Activated CD4-positive, alpha-beta memory T cell treated with anti-CD3 and anti-CD28 coated beads, Interleukin-2, amount 10 ng/mL, durations not matched to agents 7 days and 5 days (primary cell): Measurements from ENCODE around the gene OR6A2. TPM values are rescaled to one million over a fixed set of nuclear protein-coding genes. Genes with fewer than 3 reads are reported as not detected.

Source experiments
- CTCF ChIA-PET: fragments of 350-600 bp; sonication (Branson Sonifier 250); formaldehyde crosslinking; loops from one replicate; lab custom pipeline; 2021; ENCODE audit warnings: antibody characterized with exemption, inconsistent platforms; lab: Charles Lee
- POLR2A ChIA-PET: fragments of 350-600 bp; sonication (Branson Sonifier 250); formaldehyde crosslinking; loops from one replicate; lab custom pipeline; 2021; ENCODE audit warnings: antibody characterized with exemption; lab: Charles Lee
- DNase-seq: peaks from one replicate; pipeline ENCODE4 v3.0.0-alpha.2; 2020
- H3K27ac Mint-ChIP-seq: one replicate; pipeline ENCODE4 v1.8.0; 2021; ENCODE audit warnings: mild to moderate bottlenecking, mixed read lengths
- H3K27me3 Mint-ChIP-seq: one replicate; pipeline ENCODE4 v1.8.0; 2021; ENCODE audit warnings: mixed read lengths
- H3K36me3 Mint-ChIP-seq: one replicate; pipeline ENCODE4 v1.8.0; 2021; ENCODE audit warnings: low read depth, mixed read lengths
- H3K4me1 Mint-ChIP-seq: one replicate; pipeline ENCODE4 v1.8.0; 2021; ENCODE audit warnings: mixed read lengths
- H3K4me3 Mint-ChIP-seq: one replicate; pipeline ENCODE4 v1.8.0; 2021; ENCODE audit warnings: mild to moderate bottlenecking, mixed read lengths
- H3K9me3 Mint-ChIP-seq: one replicate; pipeline ENCODE4 v1.8.0; 2021; ENCODE audit warnings: mixed read lengths
- total RNA-seq, 2 experiments: library from RNA; stranded (reverse); gene quantifications; one replicate each; pipeline ENCODE4 v1.2.3, GENCODE V29; 2021

The OR6A2 gene
- total RNA-seq, result not detected

GRCh38 chr11:6799402-6799801 lies at the start of gene OR6A2:
Gene OR6A2 (minus strand): TSS chr11:6799689. CDS start chr11:6795708, 3,981 bp downstream.
- Mint-ChIP-seq H3K27me3 (peaks cover 4% of the 10 kb centered on the region), H3K36me3 (no peaks in the 10 kb centered on the region), H3K4me3 (no peak within 1 kb of the TSS), H3K4me1 (no peaks in the 10 kb centered on the region), H3K27ac (no peak within 1 kb of the TSS), H3K9me3 (no peaks in the 10 kb centered on the region)
- CTCF ChIA-PET, result interaction anchor here (1.0 kb wide), 1 partner anchor 13 kb away, joined by 3 read pairs; no protein-coding TSS in a partner anchor
- DNase-seq, result no peak
- POLR2A ChIA-PET, result no interaction called here

GRCh38 chr11:6845383-6845782 lies 45.9 kb upstream of the OR6A2 start, which contains the start of gene OR10A5:
Gene OR10A5 (plus strand): TSS chr11:6845683. CDS start chr11:6845683, 0 bp downstream.
- DNase-seq, result no peak
- peaks cover 7% of the 10 kb centered on the region for H3K4me1 Mint-ChIP-seq
- H3K4me3 Mint-ChIP-seq, result no peak within 1 kb of the TSS
- no peak within 1 kb of the TSS for H3K27ac Mint-ChIP-seq
- no peaks in the 10 kb centered on the region for H3K36me3 Mint-ChIP-seq
- peaks cover 2% of the 10 kb centered on the region for H3K9me3 Mint-ChIP-seq
- ChIA-PET POLR2A (no interaction called here), CTCF (no interaction called here)
- peaks cover 12% of the 10 kb centered on the region for H3K27me3 Mint-ChIP-seq

- peaks cover 15% of the 10 kb centered on the region for H3K27me3 Mint-ChIP-seq
- peaks cover 7% of the 10 kb centered on the region for H3K4me1 Mint-ChIP-seq
- ChIA-PET CTCF (no interaction called here), POLR2A (no interaction called here)
- DNase-seq, result no peak
- no peak overlapping the region for H3K27ac Mint-ChIP-seq
- H3K36me3 Mint-ChIP-seq, result no peaks in the 10 kb centered on the region
- H3K9me3 Mint-ChIP-seq, result no peaks in the 10 kb centered on the region
- H3K4me3 Mint-ChIP-seq, result no peak overlapping the region
Observed at GRCh38 chr11:6844356-6844755, 44.9 kb upstream of the OR6A2 start.

- DNase-seq, result no peak
- no peaks in the 10 kb centered on the region for H3K9me3 Mint-ChIP-seq
- H3K27me3 Mint-ChIP-seq, result peaks cover 15% of the 10 kb centered on the region
- POLR2A ChIA-PET, result no interaction called here
- no peak overlapping the region for H3K27ac Mint-ChIP-seq
- no peak overlapping the region for H3K4me3 Mint-ChIP-seq
- peaks cover 7% of the 10 kb centered on the region for H3K4me1 Mint-ChIP-seq
- no peaks in the 10 kb centered on the region for H3K36me3 Mint-ChIP-seq
- CTCF ChIA-PET, result interaction anchor here (1.0 kb wide), 1 partner anchor 31 kb away, joined by 3 read pairs; no protein-coding TSS in a partner anchor
Observed at GRCh38 chr11:6843670-6844069, 44.2 kb upstream of the OR6A2 start.

- H3K9me3 Mint-ChIP-seq, result no peaks in the 10 kb centered on the region
- H3K4me1 Mint-ChIP-seq, result peaks cover 7% of the 10 kb centered on the region
- H3K27me3 Mint-ChIP-seq, result peaks cover 18% of the 10 kb centered on the region
- DNase-seq, result no peak
- ChIA-PET CTCF (interaction anchor here (0.7 to 1.0 kb wide), 2 partner anchors 29 to 86 kb away, joined by 4 read pairs; no protein-coding TSS in a partner anchor), POLR2A (no interaction called here)
- H3K27ac Mint-ChIP-seq, result no peak overlapping the region
- H3K36me3 Mint-ChIP-seq, result no peaks in the 10 kb centered on the region
- no peak overlapping the region for H3K4me3 Mint-ChIP-seq
Observed at GRCh38 chr11:6841694-6842093, 42.2 kb upstream of the OR6A2 start.

GRCh38 chr11:6834021-6834420 lies 34.5 kb upstream of the OR6A2 start:
- peaks cover 4% of the 10 kb centered on the region for H3K27me3 Mint-ChIP-seq
- no peaks in the 10 kb centered on the region for H3K4me1 Mint-ChIP-seq
- no peaks in the 10 kb centered on the region for H3K36me3 Mint-ChIP-seq
- ChIA-PET CTCF (interaction anchor here (1.9 kb wide), 1 partner anchor 22 kb away, joined by 6 read pairs; no protein-coding TSS in a partner anchor), POLR2A (no interaction called here)
- H3K27ac Mint-ChIP-seq, result no peak overlapping the region
- H3K9me3 Mint-ChIP-seq, result no peaks in the 10 kb centered on the region
- H3K4me3 Mint-ChIP-seq, result no peak overlapping the region
- DNase-seq, result no peak

- H3K4me1 Mint-ChIP-seq, result no peaks in the 10 kb centered on the region
- H3K27me3 Mint-ChIP-seq, result peaks cover 4% of the 10 kb centered on the region
- no peak overlapping the region for H3K4me3 Mint-ChIP-seq
- ChIA-PET CTCF (interaction anchor here (1.9 kb wide), 1 partner anchor 21 kb away, joined by 6 read pairs; no protein-coding TSS in a partner anchor), POLR2A (no interaction called here)
- H3K9me3 Mint-ChIP-seq, result no peaks in the 10 kb centered on the region
- no peak for DNase-seq
- H3K36me3 Mint-ChIP-seq, result no peaks in the 10 kb centered on the region
- no peak overlapping the region for H3K27ac Mint-ChIP-seq
Observed at GRCh38 chr11:6833356-6833755, 33.9 kb upstream of the OR6A2 start.

- H3K4me3 Mint-ChIP-seq, result no peak overlapping the region
- H3K4me1 Mint-ChIP-seq, result no peaks in the 10 kb centered on the region
- DNase-seq, result no peak
- H3K27me3 Mint-ChIP-seq, result no peaks in the 10 kb centered on the region
- no peaks in the 10 kb centered on the region for H3K36me3 Mint-ChIP-seq
- ChIA-PET CTCF (no interaction called here), POLR2A (no interaction called here)
- no peaks in the 10 kb centered on the region for H3K9me3 Mint-ChIP-seq
- no peak overlapping the region for H3K27ac Mint-ChIP-seq
Observed at GRCh38 chr11:6828103-6828502, 28.6 kb upstream of the OR6A2 start.

- DNase-seq, result no peak
- Mint-ChIP-seq H3K4me1 (no peaks in the 10 kb centered on the region), H3K4me3 (no peak overlapping the region), H3K27ac (no peak overlapping the region), H3K36me3 (no peaks in the 10 kb centered on the region), H3K9me3 (no peaks in the 10 kb centered on the region), H3K27me3 (peaks cover 9% of the 10 kb centered on the region)
- POLR2A ChIA-PET, result no interaction called here
- CTCF ChIA-PET, result interaction anchor here (1.2 to 2.4 kb wide), 2 partner anchors 13 to 15 kb away, joined by 3 to 12 read pairs; no protein-coding TSS in a partner anchor
Observed at GRCh38 chr11:6825231-6825744, 25.8 kb upstream of the OR6A2 start.

GRCh38 chr11:6824136-6824823 lies 24.8 kb upstream of the OR6A2 start:
- peaks cover 12% of the 10 kb centered on the region for H3K27me3 Mint-ChIP-seq
- POLR2A ChIA-PET, result no interaction called here

GRCh38 chr11:6818967-6819366 lies 19.5 kb upstream of the OR6A2 start:
- no peak overlapping the region for H3K4me3 Mint-ChIP-seq
- no peak for DNase-seq
- H3K4me1 Mint-ChIP-seq, result no peaks in the 10 kb centered on the region
- H3K27ac Mint-ChIP-seq, result no peak overlapping the region
- no peaks in the 10 kb centered on the region for H3K36me3 Mint-ChIP-seq
- H3K27me3 Mint-ChIP-seq, result peaks cover 15% of the 10 kb centered on the region
- no peaks in the 10 kb centered on the region for H3K9me3 Mint-ChIP-seq
- ChIA-PET POLR2A (no interaction called here), CTCF (no interaction called here)

More at GRCh38 chr11:6824136-6824823, 24.8 kb upstream of the OR6A2 start:
- CTCF ChIA-PET, result interaction anchor here (1.2 to 2.4 kb wide), 2 partner anchors 12 to 14 kb away, joined by 3 to 12 read pairs; no protein-coding TSS in a partner anchor
- no peaks in the 10 kb centered on the region for H3K4me1 Mint-ChIP-seq
- no peak overlapping the region for H3K27ac Mint-ChIP-seq
- no peaks in the 10 kb centered on the region for H3K9me3 Mint-ChIP-seq
- no peak overlapping the region for H3K4me3 Mint-ChIP-seq
- DNase-seq, result no peak
- no peaks in the 10 kb centered on the region for H3K36me3 Mint-ChIP-seq

- DNase-seq, result no peak
- ChIA-PET POLR2A (no interaction called here), CTCF (no interaction called here)
- no peaks in the 10 kb centered on the region for H3K4me1 Mint-ChIP-seq
- no peak overlapping the region for H3K27ac Mint-ChIP-seq
- H3K27me3 Mint-ChIP-seq, result peaks cover 19% of the 10 kb centered on the region
- no peak overlapping the region for H3K4me3 Mint-ChIP-seq
- no peaks in the 10 kb centered on the region for H3K36me3 Mint-ChIP-seq
- no peaks in the 10 kb centered on the region for H3K9me3 Mint-ChIP-seq
Observed at GRCh38 chr11:6817694-6818093, 18.2 kb upstream of the OR6A2 start.

- Mint-ChIP-seq H3K36me3 (no peaks in the 10 kb centered on the region), H3K27me3 (peaks cover 21% of the 10 kb centered on the region), H3K4me3 (no peak overlapping the region), H3K9me3 (no peaks in the 10 kb centered on the region), H3K27ac (no peak overlapping the region), H3K4me1 (no peaks in the 10 kb centered on the region)
- CTCF ChIA-PET, result no interaction called here
- no peak for DNase-seq
- POLR2A ChIA-PET, result no interaction called here
Observed at GRCh38 chr11:6813656-6814055, 14.2 kb upstream of the OR6A2 start.
